ENCODE results near the gene BICDL1. TPM values are rescaled to one million over a fixed set of nuclear protein-coding genes. Genes with fewer than 3 reads are reported as not detected.

BICDL1 gene
- 2.4 to 4.3 TPM (median 4.0 TPM) in 5 replicates for total RNA-seq (2022; extraction: Qiagen RNA extraction; ENCODE audit: low read depth)

GRCh38 chr12:119988472-119989360 lies at the start of gene BICDL1:
Gene BICDL1 (plus strand): TSS chr12:119989236. CDS start chr12:119989869, 633 bp downstream.

GRCh38 chr12:120116441-120116791 lies 127.4 kb downstream of the BICDL1 start, which contains the start of gene RAB35:
Gene RAB35 (minus strand): TSS chr12:120116753. CDS start chr12:120116650, 103 bp downstream.

Other genes starting within 250 kb of the BICDL1 start
- gene CIT, start 111.9 kb upstream of the BICDL1 start, total RNA-seq (2022; extraction: Qiagen RNA extraction; ENCODE audit: low read depth) = 11.3 to 15.1 TPM (median 13.9 TPM) in 5 replicates
- gene RAB35, start 127.5 kb downstream of the BICDL1 start, total RNA-seq (2022; extraction: Qiagen RNA extraction; ENCODE audit: low read depth) = 63.0 to 78.1 TPM (median 71.4 TPM) in 5 replicates
- gene GCN1, start 205.5 kb downstream of the BICDL1 start, total RNA-seq (2022; extraction: Qiagen RNA extraction; ENCODE audit: low read depth) = 42.2 to 66.7 TPM (median 61.5 TPM) in 5 replicates
- gene RPLP0, start 211.9 kb downstream of the BICDL1 start, total RNA-seq (2022; extraction: Qiagen RNA extraction; ENCODE audit: low read depth) = 3,409 to 3,570 TPM (median 3,451 TPM) in 5 replicates